Endometrium (tissue), 2 donors: ENCODE results near the gene CES2.
"Not testable (repeated sequence)": the region's sequence is repeated elsewhere in the genome, so short reads cannot be mapped to it uniquely, and the experiment has no call there.

Experiments used
- FAIRE-seq: peaks from 2 replicates; lab custom pipeline; 2012; peaks lifted over from hg19 to GRCh38; lab: Jason Lieb, UNC
- donor health status: control.
- donor health status: control.

Gene CES2, protein sequence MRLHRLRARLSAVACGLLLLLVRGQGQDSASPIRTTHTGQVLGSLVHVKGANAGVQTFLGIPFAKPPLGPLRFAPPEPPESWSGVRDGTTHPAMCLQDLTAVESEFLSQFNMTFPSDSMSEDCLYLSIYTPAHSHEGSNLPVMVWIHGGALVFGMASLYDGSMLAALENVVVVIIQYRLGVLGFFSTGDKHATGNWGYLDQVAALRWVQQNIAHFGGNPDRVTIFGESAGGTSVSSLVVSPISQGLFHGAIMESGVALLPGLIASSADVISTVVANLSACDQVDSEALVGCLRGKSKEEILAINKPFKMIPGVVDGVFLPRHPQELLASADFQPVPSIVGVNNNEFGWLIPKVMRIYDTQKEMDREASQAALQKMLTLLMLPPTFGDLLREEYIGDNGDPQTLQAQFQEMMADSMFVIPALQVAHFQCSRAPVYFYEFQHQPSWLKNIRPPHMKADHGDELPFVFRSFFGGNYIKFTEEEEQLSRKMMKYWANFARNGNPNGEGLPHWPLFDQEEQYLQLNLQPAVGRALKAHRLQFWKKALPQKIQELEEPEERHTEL

DNA sequence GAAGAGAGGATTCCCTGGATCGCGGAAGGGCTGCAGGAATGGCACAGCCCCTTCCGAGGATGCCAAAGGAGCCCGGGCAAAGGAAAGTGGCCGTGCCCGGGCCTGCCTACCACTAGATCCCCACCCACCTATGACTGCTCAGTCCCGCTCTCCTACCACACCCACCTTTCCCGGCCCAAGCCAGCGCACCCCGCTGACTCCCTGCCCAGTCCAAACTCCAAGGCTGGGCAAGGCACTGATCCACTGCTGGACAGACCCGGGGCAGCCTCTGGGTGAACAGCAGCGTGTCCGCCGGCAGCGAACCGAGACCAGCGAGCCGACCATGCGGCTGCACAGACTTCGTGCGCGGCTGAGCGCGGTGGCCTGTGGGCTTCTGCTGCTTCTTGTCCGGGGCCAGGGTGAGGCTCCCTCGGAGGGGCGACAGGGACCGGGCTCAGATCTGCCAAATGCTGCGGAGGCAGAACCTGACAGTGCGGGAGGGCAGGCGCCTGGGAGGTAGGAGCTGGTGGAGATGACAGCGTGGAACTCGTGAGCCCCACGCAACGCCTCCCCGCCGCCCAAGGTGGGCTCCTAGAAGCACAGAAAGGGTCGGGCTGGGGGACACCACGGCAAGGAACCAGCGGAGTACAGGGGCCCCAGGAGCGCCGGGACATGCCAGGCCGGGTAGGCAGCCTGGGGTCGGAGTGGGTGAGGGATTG lies at the start of gene CES2:
Gene CES2, plus strand, starts transcription at position 203 of the 698 bp plus-strand sequence. Its CDS starts 120 bp downstream, at position 323.
- FAIRE-seq = no peak

DNA sequence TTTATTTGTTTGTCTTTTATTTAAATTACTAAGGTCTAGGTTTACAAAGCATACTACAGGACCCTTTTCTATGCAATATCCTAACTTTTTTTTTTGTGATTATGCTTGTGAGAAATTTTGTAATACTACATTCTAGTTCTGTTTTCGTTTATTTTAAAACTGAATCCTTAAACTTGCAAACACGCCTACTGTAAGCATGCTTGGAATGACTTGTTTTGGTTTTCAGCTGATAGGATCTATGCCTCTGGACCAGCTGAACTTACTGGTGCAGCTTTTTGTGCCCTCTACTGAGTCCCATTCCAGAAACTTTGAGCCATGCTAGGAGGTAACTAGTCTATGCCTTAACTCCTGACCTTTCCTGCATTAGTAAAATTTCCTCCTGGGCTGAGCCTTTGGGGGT lies 49.0 kb upstream of the CES2 start:
- no peak for FAIRE-seq

DNA sequence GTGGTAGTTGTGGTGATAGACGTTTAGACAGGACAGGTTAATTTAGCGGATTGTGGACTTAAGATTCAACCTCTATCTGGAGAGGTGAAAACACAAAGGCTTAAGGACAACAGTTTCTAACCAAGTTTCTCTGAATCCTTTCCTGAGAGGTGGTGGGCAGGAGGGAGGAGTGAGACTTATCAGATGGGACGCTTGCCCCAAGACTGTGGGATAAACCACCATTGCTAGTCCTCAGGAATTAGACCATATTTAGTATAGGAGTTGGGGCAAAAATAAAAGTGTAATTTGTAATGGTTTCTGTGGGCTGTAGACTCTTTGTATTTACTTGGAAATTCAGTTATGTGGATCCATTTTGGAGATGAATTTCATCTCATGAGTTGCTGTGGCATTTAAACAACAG lies 48.4 kb upstream of the CES2 start:
- FAIRE-seq = no peak

DNA sequence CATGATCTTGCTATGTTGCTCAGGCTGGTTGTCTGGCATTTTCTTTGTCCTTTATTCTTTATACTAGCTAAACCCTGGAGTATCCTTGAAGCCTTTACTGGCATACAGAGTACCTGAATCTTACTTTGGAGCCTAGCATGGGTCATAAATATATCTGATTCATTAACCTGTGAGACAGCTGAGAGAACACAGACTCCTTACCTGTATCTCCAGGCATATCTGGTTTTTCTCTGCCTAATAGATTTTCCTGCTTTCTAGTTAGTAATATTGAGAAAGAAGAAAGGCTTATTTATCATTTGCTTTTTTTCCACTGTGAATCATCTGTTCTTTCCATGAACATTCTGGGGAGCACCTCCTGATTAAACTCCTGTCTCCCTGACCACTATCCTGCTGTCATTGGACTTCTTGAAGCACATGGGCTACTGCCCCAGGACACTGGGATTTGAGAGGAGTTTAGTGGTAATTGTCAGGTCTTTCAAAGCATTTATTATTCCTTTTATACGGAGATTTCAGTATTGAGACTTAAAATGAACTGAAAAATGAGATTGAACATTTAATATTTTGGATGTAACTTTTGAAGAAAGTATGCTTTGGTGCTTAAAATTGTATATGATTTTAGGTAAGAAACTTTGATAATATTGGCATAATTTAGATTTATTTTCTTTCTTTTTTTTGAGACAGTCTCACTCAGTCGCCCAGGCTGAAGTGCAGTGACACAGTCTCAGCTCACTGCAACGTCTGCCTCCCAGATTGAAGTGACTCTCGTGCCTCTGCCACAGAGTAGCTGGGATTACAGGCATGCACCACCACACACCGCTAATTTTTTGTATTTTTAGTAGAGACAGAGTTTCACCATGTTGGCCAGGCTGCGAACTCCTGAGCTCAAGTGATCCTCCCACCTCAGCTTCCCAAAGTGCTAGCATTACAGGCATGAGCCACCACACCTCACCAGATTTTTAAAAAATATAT lies 46.4 kb upstream of the CES2 start:
- FAIRE-seq = no peak

DNA sequence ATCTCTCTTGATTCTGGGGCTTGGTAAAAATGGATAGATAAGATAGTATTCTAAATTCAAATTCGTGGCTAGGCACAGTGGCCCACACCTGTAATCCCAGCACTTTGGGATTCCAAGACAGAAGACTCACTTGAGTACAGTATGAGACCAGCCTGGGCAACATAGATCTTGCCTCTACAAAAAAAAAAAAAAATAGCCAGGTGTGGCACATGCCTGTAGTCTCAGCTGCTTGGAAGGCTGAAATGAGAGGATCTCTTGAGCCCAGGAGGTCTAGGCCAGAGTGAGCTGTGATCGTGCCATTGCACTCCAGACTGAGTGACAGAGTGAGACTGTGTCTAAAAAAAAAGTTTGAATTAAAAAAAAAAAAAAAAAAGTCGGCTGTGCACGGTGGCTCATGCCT lies 45.7 kb upstream of the CES2 start:
- no peak for FAIRE-seq

DNA sequence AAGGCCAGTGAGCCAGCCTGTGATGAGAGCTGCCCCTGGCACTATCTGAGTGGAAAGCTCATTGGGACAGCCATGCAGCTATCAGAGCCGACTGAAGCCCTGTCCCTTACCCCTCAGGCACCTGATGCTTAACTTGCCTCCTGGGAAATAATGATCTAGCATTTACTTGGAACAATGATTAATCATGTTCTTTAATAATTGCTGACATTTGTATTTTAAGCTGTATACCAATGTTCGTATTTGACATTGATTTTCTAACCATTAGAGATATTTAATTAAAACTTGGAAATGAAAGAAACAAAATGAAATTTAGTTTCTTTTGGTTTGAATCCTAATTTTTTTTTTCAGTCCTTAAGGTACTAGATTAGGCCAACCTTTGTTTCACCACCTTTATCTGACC lies 44.5 kb upstream of the CES2 start:
- no peak for FAIRE-seq

DNA sequence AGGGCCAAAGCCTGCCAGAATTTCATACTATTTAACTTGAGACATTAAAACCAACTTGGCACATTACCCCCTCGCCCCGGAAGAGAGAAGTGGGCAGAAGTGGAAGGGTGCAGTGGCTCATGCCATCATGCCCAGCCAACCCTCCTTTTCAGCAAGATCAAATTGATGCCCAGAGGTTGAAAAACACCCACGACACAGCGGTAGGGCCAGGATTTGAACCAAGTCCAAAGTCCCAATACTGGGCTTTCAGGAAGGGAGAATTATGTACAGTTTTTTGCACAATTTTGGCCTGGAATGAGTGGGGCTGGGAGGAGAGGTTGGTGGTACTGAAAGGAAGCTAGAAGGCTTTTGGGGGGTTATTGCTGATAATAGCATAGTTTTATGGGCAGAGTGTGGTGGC lies 44.0 kb upstream of the CES2 start:
- FAIRE-seq = no peak

DNA sequence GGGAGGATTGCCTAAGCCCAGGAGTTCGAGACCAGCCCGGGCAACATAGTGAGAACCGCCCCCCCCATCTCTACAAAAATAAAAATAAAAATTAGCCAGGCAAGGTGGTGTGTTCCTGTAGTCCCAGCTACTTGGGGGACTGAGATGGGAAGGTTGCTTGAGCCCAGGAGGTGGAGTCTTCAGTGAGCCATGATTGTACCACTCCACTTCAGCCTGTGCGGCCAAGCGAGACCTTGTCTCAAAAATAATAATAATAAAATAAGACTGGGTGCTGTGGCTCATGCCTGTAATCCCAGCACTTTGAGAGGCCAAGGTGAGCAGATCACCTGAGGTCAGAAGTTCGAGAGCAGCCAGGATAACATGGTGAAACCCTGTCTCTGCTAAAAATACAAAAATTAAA lies 43.5 kb upstream of the CES2 start:
- FAIRE-seq = no peak

DNA sequence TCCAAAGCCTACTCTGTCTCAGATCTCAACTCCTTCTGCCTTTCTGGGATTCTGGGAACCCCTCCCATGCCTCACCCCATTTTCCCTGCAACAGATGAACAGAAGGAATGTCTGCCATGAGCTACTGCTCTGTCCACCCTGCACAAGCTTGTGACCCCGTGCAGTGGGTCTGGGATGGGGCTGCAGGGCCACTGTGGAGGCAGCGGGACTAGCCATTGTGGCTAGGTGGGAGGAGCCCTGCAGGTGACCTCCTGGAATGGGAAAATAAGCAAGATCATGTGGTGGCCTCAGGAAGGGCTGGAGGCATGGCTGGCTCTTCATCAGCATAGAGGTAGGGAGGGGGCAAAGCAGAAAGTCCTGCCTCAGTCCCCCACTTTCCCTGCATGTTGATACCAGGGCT lies 41.3 kb upstream of the CES2 start:
- no peak for FAIRE-seq

DNA sequence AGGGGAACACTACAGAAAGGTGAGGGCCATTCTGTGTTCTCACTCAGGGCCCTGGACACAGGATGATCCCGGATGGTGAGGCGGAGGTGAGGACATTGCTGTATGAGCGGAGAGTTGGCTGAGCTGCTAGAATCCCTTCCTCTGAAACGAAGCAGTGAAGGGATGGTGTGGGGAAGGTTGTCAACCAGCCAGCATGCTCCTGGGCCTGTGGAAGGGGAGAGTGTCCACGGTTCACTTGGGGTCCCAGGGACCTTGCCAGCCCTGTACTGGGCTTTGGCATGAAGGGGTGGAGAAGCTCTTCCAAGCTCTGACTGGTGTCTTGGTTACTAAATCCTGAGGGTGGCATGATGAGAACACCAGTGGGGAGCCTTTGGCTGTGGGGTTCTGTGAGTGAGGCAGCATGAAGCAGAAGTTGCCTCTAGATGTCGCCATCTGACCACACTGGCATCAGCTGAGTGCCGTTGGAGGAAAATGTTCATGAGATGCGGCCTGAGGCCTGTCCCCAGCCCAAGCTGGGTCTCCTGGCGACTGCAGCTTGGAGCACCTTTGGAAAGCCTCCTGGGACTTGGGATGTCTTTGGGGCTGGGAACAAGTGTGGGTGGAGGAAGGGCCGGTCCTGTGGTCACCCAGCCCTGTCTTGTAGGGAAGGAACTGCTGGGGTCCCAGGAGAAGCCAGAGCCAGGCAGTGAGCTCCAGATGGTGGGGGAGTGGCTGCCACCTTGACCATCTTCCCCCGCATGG lies 40.2 kb upstream of the CES2 start:
- FAIRE-seq = peak; percentile 4

DNA sequence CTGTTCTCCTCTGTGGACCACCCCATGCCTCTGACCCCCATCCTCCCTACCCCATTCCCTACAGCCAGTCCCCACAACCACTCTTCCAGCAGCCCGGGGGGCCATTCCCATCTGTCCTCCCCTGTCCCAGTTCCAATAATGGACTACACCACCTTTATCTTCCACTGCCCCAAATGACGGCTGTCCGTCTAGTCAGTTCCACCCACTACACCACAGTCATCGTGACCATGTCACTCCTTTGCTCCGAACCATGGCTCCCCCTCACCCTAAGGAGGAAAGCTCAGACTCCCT lies 39.7 kb upstream of the CES2 start:
- no peak for FAIRE-seq

DNA sequence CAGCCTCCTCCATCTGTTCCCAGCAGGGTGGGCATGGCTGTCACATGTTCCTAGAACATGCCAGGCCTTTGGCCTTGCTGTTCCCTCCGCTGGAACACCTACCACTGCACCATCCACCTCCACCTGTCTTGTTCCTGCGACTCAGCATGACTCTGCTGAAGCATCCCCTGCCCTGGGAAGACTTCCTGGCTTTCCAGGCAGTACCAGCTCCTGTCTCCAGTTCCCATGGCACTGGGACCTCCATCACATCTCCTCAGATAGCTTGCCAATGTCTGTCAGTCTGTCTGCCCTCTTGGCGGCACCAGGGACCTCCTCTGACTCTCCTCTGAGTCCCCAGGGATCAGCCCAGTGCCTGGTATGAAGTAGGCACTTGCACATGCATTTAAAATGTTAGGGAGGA lies 39.3 kb upstream of the CES2 start:
- no peak for FAIRE-seq

DNA sequence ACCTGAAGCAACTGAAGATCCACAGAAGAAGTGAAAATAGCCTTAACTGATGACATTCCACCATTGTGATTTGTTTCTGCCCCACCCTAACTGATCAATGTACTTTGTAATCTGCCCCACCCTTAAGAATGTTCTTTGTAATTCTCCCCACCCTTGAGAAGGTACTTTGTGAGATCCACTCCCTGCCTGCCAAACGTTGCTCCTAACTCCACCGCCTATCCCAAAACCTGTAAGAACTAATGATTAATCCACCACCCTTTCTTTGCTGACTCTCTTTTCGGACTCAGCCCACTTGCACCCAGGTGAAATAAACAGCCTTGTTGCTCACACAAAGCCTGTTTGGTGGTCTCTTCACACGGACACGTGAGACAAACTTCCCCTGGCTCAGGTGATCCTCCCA lies 38.6 kb upstream of the CES2 start:
- not testable (repeated sequence) for FAIRE-seq

DNA sequence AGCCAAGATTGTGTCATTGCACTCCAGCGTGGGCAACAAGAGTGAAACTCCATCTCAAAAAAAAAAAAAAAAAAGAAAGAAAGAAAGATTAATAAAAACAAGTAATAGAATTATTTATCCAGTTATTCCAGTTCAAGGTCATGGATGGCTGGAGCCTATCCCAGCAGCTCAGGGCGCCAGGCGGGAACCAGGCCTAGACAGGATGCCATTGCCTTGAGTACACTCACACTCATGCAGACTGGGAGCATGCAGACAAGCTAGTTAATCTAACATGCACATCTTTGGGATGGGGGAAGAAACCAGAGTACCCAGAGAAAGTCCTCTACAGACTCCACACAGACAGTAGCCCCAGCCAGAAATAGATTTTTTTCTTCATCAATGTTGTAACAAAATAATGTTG lies 37.1 kb upstream of the CES2 start:
- FAIRE-seq = no peak

DNA sequence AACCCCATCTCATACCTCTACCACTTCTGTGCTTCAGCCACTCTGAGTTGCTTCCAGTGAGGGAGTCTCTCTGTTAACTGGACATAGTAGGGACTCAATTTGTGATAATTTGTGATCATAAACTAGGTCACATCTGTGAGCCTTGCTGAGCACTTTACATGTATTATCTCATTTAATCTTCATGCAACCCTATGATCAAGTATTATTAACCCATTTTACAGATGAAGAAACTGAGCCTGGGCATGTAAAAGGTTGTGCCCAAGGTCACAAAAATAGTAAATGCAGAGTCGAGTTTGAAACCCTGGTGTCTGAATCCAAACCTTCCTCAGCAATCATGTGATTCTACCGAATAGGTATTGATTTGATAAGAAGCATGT lies 36.4 kb upstream of the CES2 start:
- no peak for FAIRE-seq

DNA sequence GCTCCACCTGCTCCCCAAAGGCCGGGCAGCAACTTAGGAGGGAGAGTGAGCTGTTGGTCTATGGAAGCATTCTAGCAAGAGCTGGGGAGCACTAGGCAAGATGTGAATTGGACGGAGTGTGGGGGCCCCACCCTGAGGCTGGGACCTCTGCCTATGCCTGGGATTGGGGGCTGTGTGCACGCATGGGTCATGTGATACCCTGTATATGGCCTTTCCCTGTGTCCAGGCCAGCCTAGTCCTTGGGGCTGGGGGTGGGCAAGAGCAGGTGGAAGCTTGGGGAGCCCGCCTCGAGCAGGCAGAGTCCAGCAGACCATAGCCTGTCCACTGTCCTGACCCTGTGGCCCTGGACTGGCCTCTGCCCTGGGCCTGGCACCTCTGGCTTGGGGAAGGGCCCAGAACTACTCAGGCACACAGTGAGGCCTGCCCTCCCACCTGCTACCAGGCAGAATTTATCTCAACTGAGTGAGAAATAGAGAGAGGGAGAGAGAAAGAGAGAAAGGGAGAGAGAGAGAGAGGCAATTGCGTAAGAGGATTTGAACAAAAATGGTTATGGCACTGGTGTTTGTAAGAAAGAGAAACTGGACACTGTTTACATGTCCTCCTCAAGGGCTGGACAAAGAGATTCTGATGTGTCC lies 35.9 kb upstream of the CES2 start:
- no peak for FAIRE-seq

DNA sequence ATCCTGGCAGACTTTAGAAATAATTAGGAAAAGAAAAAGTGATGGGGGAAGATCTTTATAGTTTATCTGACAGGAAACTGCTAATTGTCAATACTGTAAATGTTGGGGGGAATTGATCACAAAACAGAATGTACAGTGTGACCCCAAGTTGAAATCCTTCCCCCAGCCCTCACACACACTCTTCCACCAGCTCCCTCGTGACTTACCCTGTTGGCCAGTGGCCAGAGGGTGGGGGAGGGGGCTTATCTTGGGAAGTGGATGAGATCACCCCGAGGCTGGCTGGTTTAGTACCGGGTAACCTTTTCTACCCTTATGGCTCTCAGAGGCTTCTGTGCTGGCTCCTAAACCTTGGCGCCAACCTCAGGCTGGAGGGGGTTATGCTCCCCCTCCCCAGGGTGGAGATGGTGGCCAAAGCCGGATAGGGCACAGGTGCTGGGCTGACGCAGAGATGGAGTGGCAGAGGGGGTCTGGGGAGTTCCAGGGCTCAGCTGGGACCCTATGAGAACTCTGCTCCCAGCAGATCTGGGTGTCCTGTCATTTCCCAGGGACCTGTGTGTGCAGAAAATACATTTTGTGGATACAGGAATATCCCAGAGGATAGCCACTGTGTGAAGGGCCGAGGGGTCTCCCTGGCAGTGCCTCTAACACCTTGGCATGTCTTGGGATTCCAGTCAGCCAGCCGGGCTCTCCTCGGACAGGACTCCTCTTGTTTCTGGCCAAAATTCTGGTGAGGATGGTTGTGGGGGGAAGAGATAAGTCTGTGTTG lies 35.2 kb upstream of the CES2 start:
- no peak for FAIRE-seq

DNA sequence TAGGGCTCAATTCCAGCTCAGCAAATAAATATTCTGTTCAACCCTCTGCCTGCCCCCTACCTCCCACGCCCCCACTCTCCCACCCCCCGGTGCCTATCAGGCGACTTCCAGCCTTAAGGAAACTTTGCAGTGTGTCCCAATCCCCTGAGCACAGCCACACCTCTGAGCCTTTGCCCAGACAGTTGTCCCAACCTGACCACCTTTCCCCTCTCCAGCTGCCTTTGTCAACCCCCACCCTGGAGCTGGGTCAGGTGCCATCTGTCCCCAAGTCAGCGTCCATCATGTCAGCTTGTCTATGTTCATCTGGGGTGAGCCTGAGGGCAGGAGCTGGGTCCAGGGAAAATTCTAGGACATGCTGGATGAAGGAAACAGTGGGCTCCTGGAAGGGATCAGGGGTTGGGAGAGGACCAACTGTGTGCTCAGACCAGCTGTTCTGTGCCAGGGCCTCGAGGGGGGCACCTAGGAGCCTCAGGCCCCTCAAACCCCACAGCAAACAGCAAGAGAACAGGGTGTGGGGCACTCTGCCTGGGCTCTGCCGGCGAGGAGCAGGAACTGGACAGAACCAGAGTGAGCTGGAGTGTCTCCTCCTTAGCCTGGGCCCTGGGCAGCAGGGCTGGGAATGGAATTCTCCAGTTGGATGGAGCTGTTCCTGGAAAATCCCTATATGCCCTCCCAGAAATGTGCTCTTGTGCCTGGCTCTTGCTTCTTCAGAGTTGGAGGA lies 34.4 kb upstream of the CES2 start:
- FAIRE-seq = no peak

DNA sequence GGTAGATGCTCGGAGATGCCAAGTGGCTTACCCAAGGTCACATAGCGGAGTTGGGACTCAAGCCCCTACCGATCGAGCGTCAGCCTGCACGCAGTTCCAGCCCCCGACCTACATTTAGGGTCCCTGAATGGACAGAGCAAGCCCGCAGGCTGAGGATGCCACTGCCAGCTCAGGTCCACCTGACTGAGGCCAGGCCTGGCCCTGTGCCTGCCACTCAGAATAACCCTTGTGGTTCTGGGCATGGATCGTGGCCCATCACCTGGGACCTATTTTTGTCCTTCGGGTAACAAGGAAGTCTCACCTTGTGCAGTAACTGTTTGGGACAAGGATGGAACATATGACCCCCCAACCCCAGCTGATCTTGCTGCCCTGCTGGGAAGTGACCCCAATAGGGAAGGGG lies 33.7 kb upstream of the CES2 start:
- no peak for FAIRE-seq
